ENCODE results near the gene TEPSIN.
"Not testable (repeated sequence)": the region's sequence is repeated elsewhere in the genome, so short reads cannot be mapped to it uniquely, and the experiment has no call there.

TEPSIN gene

DNA sequence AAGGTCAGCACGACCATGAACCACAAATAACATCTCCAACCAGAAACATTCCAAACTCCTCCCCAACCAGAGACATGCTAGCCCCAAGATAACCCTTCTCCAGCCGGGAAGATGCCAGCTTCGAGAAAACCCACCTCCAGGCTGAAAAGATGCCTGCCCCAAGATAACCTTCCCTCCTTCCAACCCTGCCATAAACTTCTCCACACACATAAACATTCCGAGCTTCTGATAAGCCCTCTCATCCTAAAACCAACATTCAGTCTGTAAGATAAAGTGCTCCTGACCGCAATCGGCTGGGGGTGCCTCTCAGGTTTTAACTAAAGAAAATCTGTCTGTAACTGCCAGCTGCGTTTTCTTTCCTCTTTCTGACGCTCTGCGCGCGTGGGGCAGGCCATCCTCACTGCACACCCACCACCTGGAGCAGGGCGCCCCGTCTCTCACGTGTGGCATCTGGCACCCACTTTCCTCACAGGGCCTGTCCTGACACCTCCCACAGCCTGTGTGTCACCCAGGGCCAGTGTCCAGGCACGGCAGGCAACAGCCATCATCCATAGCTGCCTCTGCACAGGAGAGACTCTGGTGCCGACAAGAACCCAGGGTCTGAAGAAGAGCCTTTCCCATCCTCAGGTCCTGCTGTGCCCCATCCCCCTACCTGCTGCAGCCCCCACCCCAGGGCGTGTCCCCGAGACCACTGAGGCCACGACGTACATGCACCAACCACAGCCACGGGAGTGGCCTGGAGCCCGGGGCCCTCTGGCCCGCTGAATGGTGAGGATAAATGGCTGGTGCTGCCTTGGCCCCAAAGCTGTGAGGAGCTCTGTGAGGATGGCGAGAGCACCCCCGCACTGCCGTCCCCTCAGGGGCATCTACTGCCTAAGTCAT lies 3.7 kb downstream of the TEPSIN start:
- DNase-seq = no peak

DNA sequence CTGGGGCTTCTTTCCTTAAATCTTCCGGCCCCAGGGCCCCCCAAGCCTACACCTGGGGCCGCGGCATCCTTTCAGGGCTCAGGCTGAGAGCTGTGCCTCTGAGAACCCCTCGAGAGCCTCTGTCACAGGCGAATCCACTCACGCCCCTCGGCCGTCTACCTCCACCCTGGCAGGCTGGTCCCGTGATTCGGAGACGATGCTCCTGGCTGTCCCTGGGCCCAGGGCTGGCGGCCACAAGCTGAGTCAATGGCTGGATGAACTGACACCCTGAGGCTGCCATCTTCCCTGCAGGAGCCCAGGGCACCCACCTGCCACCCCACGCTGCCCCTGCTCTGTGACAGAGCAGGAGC lies 4.4 kb downstream of the TEPSIN start:
- DNase-seq = no peak

DNA sequence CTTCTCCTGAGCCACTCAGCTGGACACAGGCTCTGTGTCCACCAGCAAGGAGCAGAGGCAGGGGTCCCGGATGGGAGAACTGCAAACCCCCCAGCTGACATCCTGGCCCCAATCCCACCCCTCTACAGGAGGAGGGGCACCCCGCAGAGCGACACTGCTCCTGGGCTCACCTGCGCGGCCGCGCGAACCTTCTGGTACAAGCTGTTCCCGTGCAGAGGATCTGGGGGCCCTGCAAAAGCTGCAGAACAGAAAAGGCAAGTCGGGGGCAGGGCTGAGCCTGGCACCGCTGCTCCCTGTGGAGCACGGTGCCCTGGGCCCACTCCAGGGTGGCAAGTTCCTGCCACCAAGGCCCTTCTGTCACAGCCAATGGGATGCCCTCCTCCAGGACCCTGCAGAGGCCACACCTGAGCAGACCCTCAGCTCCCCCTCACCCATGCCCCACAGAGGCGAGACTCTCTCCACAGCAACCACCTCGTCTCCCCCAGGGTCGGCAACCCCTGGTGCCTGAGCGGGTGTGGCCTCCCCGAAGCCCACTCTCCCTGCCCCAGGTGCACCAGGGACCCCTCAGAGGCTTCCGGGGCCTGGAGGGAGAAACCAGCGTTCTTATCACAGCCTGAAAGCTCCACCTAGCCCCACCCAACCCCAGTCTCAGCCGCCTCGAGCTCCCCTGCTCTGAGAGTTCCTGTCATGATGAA lies 4.9 kb downstream of the TEPSIN start:
- DNase-seq = no peak

DNA sequence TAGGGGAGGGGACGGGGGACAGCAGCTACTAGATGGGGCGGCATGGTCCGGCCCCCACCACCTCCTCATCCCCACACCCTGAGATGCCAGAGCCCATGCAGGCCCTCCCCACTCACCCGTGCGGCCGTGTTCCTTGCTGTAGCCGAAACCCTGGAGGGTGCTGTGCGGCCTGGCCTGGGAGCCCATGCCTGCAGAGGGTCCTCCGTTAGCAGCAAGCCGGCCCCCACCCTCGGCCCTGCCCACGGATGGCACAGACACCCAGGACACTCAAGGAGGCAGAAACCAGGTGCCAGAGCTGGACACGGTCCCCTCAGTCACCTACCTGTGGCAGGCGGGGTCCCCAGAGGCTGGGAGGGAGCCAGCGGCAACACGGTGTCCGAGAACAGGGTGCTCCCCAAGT lies 5.5 kb downstream of the TEPSIN start:
- no peak for DNase-seq

DNA sequence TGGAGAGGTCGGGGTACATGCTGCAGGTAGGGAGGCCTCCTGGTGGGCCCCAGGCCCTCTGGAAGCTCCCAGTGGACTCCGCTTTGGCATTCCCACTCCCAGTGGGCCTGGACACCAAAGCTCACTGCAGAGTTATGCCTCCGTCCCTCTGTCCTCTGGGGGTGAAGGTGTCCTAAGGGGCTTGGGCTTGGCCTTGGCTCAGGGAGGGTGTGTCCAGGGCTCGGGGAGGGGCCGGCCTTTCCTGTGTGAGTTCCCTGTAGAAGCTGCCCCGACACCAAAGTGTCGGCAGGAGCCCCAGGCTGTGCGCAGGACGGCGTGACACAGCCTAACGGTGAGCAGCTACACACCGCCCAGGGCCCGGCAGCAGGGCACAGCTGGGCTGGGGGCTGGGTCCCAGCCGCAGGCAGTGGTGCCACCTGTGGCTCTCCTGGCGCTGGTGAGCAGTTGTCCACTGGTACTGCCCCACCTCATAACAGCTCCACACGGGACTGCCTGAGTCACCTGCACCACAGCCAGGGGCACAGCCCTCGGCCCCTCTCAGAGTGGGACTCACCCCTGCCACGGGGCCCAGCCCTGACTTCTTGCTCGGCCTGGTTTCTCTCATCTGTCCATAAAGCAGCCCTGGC lies 6.1 kb downstream of the TEPSIN start:
- no peak for DNase-seq

DNA sequence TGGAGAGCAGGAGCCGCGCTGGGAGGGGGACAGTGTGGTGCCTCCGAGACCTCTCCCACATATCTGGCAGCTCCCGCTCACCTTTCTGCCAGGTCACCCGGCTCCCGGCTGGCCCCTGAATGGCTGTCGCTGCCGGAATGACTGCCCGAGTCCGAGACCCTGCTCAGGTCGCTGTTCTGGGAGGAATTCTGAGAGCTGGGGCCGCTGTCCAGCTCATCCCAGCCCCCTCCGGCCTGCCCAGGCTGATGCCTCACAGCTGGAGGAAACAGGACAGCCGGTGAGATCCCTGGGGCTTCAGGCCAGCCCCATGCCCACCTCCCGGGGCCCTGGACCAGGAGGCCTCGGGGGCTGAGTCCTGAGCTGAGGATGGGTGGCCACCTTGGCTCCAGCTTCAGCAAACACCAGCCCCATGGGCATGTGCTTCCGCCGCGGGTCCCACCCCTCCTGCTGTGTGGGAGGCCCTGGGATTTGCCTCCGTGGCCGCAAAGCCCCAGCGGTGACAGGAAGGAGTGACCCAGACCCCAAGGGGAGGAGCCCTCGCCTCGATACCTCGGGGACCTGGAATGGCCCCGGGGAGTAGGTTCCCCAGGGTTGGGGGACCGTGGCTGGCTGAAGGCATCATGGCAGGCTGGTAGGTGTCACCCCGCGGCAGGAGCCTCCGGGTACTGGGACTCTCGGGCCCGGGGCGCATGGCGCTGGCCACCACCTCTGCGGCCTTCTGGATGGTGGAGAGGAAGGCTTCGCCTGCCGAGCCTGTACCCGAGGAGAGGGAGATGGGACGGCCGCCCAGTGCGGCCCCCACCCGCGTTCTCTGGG lies 6.9 kb downstream of the TEPSIN start:
- no peak for DNase-seq

DNA sequence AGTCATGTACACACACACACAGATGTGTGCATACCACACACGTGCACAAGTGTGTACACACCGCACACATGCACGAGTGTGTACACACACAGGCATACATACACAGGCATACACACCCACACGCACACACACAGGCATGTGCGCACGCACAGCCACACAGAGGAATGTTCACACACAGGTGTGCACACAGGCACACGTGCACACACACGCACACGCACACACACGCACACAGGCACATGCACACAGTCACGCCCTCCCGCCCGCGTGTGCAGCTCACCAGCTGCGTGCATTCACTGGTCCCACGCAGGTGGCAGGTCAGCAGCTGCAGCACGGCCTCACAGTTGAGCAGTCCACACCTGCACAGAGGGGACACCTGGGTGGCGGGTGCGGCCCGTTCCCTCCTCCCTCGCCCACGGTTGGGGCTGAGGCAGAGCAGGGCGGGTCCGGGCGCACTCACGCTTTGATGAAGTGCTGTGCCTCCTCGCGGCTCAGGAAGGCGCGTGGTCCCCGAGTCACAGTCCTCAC lies 7.7 kb downstream of the TEPSIN start:
- no peak for DNase-seq

DNA sequence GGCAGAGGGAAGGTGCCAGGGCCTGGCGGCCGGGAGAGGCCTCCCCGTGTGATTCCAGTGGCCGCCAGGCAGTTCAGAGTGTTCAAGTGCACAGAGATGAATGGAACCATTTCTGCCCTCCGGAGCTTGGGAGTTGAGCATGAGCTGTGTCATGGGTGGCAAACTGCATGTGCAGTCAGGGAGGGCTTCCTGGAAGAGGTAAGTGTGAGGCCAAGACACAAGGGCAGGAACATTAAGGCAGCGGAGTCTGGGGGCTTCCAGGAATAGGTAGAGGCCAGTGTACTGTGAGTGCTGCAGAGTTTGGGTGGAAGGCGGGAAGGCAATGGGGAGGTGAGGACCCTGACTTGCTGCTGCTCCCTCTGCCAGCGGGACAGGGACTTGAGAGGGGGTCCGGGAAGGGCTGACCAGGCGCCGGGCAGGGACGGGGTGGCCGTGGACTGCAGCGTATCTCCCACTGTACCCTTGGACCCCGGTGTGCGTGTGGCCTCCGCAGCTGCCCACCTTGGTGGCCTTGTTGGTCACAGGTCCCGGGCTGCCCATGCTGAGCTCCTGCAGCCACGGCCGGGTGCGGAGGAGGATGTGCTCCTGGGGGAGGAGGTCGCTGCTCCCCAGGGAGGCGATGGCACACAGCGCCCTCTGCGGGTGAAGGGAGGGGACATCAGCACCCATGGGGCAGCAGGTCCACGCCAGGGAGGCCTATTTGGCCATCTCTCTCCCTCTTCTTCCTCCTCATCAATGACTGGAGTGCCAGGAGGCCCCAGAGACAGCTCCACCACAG lies 8.6 kb downstream of the TEPSIN start:
- peak; percentile 42 for DNase-seq

DNA sequence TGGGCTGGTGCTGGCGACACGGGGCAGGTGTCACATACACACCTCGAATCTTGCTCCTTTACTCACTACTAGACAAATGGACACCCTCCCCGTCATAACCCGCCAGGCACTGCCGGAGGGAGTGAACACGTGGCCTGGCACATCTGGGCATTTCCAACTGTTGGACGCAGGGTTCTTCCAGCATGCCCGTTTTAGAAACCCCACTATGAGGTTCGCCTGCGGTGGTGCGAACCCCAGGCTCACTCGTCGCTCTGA lies 9.3 kb downstream of the TEPSIN start:
- DNase-seq = no peak

DNA sequence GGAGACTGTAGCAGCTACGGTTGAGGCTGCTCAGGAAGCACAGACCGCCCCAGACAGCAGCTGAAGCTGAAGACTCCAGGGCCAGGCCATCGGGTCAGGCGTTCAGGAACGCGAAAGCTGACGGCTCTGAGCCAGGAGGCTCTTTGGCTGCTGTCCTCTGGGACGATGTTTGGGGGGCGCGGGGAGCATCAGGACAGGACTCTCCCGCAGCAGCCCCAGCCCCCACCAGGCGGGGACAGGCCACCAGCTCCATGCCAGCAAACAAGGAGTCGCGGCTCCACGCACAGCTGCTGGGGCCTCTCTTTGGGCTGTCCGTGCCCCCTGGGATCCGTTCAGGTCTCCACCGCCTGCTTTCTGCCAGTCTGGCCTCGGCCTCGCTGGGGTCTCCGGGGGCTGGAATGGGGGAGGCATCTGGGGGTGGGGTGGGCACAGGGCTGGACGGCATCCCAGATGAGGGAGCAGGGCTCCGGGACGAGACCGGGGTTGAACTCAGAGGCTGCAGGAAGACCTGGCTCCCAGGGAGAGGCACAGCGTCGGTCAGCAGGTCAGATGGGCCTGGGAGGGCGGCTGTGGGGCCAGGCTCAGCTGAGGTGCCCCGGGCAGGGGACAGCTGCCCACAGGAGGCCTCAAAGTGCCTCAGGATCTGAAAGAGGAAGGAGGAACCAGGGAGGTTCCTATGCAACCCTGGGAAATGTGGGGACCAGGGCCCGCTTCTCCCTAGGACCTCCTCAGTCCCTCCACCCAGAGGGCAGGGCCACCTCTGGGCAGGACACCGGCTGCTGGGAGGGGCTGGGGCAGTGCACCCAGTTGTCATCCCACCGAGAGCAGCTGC lies 9.8 kb downstream of the TEPSIN start:
- DNase-seq = no peak

DNA sequence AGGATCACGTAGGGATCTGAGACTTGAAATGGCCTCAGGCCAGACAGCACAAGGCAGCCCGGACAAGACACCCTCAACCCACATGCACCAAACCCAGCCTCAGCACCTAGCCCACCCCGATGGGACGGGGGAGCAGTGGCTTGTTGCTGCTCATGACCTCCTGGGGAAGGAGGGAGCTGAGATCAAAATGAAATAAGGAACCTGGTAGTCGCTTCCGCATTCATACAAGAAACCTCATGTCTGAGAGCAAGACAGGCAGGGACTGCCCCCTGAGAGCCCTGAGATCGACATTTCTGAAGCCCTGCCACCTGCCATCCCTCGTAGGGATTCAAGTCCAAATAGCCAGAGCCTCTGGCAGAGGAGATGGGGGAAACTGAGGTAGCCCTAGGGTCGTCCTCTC lies 10.4 kb downstream of the TEPSIN start:
- DNase-seq = no peak

DNA sequence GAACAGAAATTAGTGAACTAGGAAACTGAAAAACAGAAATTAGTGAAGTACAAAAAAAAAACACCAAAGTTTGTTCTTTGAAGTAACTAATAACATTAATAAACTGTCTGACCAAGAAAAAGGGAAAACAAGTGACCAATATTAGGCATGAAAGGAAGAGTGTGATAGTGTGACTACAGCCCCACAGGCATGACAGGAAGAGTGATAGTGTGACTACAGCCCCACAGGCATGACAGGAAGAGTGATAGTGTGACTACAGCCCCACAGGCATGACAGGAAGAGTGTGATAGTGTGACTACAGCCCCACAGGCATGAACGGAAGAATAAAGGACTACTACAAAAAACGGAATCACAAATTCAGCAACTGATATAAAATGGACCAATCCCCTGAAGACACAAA lies 11.2 kb downstream of the TEPSIN start:
- not testable (repeated sequence) for DNase-seq

DNA sequence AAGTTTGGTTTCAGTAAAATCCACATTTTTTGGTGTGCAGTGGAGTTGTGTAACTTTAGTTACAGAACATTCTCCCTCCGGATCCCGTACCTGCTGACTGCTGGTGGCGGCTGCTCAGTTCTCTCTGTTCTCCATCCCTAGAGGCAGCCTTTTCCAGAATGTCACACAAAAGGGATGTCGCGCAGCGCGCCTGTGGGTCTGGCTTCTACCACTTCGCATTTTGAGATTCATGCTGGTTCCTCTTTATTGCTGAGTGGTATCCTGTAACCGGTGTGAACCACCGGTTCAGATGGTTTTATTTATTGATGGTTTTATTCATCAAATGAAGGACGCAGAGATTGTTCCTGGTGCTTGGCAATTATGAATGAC lies 15.1 kb downstream of the TEPSIN start:
- DNase-seq = no peak

DNA sequence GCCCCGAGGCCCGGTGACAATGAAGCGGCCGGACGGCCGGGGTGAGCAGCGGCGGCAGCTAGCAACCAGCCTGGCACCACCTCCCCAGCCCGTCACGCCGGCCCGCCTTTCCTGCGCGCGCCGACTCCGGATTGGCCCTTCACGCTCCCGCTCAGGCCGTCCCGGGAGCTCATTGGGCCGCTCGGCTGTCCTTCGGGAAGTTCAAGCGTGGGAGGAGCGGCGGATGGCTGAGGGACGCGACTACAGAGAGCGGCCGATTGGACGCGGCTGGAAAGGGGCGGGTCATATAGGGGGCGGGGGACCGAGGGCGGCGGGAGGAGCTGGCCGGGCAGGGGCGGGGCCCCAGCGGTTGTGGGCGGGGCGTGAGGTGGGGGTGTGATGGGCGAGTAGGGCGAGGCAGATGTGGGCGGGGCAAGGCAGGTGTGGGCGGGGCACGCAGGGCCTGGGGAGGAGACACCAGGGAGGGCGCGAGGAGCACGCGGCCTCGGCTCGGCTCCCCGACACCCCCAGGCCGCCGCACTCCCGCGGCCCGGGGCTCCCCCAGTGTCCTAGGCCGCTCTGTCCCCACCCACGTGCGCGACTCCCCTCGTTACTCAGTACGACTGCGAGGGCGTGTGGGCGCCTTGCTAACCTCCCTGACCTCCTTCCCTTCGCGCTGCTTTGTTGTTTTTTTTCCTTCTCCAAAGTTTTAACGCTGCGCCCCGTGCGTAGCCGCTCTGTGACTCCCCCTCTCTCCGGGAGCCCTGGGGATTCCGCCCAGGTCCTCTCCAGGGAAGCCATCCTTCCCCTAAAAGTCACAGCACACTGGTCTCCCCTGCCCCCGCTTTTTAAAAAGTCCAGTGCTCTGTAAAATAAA lies 15.7 kb downstream of the TEPSIN start, which contains the start of gene CEP131:
Gene CEP131, minus strand, starts transcription at position 60 of the 856 bp plus-strand sequence. CDS start 2,909 bp downstream, outside the sequence.
- peak; percentile 100 for DNase-seq

DNA sequence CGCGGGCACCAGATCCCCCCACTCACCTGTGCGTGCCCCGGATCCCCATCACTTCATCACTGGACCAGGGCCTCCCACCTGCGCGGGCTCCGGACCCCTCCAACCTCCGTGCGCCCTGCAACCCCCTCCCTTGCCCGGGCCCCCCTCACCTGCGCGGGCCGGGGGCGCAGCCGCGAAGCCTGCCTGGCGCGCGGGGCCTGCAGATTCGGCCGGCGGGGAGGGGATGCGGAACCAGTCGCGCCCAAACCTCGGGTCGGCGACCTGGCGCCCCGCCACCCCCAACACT lies 16.3 kb downstream of the TEPSIN start:
- no peak for DNase-seq

DNA sequence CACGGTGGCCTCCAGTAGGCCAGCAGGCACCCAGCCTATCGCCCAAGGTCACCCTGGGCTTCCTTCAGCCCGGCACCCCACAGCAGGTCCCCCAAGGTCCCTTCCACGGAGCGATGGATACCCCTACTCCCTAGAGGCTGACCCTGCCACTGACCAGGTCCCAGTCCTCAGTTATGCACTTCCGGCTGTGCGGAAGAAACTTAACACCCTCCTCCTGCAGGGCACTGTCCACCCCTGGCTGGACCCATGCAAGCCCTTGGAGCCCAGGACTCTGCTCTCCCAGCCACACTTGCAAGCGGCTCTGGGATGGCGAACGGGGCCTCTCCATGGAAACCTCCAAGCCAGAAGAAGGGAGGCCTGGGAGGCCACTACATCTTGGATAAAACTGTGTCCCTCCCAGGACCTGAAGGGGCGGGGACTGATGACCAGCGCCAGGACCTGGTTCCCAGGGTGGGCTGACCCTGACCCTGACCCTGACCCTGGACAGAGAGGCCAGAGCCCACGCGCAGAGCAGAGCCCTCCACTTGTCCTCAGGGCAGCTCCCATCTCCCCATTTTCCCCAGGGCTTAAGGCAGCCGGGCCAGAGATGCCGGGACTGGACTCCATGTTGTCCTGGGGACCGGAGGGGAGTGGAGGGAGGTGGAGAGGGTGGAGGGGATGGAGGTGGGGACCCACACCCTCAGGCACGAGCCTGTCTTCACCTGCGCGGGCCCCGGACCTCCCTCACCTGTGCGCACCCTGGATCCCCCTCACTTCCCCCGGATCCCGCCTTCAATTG lies 16.8 kb downstream of the TEPSIN start:
- no peak for DNase-seq

DNA sequence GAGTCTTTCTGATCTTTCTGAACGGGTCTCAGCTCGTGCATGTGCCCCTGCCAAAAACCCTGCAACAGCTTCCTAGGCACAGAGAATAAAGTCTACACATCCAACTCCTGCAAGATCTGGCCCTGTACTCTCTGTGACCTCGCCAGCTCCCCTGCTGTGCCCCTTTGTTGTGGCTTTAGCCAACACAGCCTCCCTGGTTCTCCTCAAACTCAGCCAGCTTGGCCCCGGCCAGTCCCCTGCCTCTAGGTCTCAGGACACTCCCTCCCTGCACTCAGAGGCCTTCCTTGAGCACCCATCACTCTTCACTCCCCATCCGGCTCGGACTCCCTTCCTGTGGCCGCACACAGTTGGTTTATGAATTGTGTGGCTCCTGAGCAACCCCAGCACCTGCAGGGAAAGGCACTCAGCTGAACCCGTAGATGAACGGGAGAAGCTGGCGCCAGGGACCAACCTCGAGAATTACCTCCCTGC lies 17.4 kb downstream of the TEPSIN start:
- no peak for DNase-seq

DNA sequence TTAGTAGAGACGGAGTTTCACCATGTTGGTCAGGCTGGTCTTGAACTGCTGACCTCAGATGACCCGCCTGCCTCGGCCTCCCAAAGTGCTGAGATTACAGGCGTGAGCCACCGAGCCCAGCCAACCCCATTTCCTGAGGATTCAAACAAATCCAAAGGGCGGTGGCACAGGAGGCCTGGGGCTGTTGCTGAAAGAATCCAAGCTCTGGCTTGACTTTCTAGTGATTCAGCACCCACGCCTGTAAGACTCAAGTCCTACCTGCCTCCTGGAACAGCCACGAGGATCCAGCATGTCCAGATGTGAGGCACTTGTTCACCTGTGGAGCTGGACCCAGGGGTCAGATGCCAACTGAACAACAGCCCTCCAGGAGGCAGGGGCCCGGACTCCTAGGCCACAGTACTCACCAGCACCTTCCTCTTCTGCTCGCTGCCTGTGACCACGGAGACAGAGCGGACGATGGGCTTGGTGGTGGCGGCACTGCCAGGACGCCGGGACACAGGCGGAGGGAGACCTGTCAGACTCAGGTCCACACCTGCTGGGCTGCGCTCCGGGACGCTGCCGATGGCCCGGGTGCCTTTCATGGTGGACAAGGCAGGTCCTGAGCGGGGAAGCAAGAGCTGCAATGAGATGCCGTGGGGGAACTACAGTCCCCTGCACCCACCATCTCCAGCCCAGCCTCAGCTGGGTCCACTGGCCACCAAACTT lies 19.2 kb downstream of the TEPSIN start:
- no peak for DNase-seq

DNA sequence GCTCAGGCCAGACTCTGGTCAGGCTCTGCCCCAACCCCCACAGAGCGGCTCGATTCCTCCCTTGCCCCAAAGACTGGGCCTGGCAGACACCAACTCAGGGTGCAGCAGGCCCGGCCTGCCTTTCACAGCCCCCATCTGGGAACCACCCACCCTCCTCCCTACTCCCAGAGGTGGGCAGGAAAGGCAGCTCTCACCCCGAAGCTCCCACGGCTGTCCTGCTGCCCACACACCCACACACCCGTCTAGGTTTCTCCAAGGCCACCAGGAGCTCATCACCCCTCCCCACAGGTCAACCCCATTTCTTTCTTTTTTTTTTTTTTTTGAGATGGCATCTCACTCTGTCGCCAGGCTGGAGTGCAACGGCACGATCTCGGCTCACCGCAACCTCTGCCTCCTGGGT lies 19.9 kb downstream of the TEPSIN start:
- no peak for DNase-seq
